GM18526 (cell line): ENCODE results near the gene DBP.

Experiments used
- POLR2A ChIP-seq: IDR thresholded peaks from 3 replicates; pipeline ENCODE4 v1.6.1; 2011; ENCODE audit not compliant: insufficient read length; ENCODE audit errors: extremely low read depth

DBP gene

DNA sequence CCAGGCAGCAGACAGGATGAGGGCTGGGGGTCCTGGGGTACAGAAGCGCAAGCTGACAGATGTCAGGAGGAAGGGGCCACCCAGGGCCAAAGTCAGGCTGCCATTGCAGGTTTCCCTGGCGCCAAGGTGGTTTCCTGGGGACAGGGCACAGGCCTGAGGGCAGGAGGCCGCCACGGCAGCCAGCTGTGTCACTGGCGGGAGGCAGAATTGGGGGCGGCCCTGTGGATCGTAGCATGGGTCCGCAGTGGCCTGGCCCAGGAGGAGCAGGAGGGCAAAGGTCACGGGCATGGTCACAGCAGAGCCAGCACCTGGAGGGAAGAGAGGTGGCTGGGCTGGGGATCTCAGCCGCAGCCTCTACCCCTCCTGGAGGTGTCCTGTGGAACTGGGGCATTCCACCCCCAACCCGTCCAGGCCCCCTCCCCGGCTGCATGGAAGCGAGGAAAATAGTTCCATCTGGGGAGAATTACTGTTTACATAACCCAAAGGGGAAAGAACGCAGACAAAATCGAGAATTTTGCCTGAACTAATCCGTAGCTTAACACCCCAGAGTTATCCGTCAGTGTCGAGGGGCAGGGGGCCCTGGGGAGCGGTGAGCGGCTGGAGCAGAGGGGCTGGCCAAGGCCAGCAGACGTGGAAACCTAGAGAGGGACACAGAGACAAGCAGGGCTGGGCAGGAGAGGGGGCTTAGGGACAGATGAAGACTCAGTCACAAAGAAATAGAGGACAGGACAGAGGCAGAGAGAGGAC, 33.7 kb upstream of the DBP start:
- TF ChIP-seq POLR2A: no peak

- TF ChIP-seq POLR2A: no peak
Observed at GRCh38 chr19:48669903-48670668, 32.9 kb upstream of the DBP start.

DNA sequence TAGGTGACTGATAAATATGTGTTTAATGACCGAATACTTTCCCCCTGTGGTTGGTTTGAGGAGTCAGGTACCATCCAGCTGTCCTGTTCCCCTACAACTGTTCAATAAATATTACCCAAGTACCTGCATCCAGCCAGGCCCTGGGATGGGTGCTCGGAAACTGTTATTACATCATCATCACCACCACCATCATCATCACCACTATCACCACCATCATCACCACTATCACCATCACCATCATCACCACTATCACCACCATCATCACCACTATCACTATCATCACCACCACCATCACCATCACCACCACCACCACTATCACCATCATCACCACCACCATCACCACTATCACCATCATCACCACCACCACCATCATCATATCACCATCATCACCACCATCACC, 31.6 kb upstream of the DBP start:
- no peak for TF ChIP-seq POLR2A

DNA sequence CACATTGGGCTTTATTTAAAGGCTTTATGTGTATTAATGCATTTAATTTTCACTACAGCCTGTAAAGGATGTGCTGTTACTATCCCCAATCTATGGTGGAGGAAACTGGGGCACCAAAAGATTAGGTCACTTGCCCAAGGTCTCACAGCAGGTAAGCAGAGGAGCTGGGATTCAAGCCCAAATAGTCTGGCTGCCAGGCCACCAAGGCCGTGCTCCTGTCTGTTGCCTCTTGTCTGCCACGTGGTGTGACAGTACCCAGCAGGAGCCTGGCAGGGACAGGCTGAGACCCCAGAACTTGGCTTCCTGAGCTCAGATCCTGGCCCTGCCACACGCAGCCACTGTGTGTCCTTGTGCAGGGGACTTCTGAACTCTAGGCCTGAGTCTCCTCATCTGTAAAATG, 31.2 kb upstream of the DBP start:
- no peak for TF ChIP-seq POLR2A

- TF ChIP-seq POLR2A: no peak
Observed at GRCh38 chr19:48665786-48666185, 28.6 kb upstream of the DBP start.

GRCh38 chr19:48664476-48664875, 27.3 kb upstream of the DBP start:
- TF ChIP-seq POLR2A: no peak

DNA sequence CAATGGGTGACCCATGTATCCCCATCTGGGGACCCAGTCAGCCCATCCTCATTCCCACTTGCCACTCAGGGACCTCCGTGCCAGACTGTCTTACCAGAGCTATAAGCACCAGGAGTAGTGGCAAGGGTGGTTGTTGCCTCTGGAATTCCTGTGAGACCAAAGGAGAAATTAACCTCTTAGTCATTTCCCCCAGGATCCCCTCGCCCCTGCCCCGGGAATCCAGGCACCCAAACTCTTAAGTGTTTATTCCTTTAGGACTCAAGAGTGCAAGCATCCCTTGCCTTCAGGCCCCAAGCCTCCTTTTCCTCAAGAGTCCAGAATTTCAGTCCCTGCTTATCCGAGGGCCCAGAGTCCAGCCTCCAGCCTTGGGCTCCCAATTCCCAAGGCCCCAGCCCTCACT, 26.5 kb upstream of the DBP start:
- no peak for TF ChIP-seq POLR2A

DNA sequence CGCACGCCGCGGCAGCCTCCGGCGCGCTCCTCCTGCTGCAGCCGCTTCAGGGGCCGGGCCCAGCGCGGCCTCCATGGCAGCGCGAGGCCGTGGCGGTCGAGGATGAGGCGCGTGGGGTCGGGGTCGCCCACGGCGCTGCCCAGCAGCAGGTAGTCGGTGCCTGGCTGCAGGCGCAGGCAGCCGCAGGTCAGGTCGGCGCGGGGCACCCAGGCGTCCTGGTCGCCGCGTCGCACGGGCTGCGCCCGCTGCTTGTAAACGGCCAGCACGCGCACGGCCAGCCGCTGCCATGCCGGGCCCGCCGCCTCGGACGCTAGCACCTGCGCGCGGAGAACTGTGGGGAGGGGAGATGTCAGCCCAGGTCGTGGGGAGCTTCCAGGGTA, 24.5 kb upstream of the DBP start:
- TF ChIP-seq POLR2A: no peak

- TF ChIP-seq POLR2A: no peak
Observed at GRCh38 chr19:48660852-48661710, 23.9 kb upstream of the DBP start.

GRCh38 chr19:48659768-48660167, 22.6 kb upstream of the DBP start:
- no peak for TF ChIP-seq POLR2A

GRCh38 chr19:48658483-48658882, 21.3 kb upstream of the DBP start:
- TF ChIP-seq POLR2A: no peak

GRCh38 chr19:48656840-48657474, 19.8 kb upstream of the DBP start:
- TF ChIP-seq POLR2A: no peak

GRCh38 chr19:48654299-48655059, 17.3 kb upstream of the DBP start:
- no peak for TF ChIP-seq POLR2A

- no peak for TF ChIP-seq POLR2A
Observed at GRCh38 chr19:48651683-48652048, 14.5 kb upstream of the DBP start.
